ENCODE results near the gene LAMTOR2.
A peak's percentile ranks its signal among the peaks of the same experiment; 100 is the strongest.
"Not testable (repeated sequence)": the region's sequence is repeated elsewhere in the genome, so short reads cannot be mapped to it uniquely, and the experiment has no call there.

Gene LAMTOR2

GRCh38 chr1:156054500-156055280 lies at the start of gene LAMTOR2:
LAMTOR2 (plus strand) TSS chr1:156054782; CDS start chr1:156054890, 108 bp downstream.
- DNase-seq (ENCODE audit: low spot score) = peak; percentile 98

- no peak for DNase-seq (ENCODE audit: low spot score)
Observed at GRCh38 chr1:156004843-156005584, 49.6 kb upstream of the LAMTOR2 start.

- no peak for DNase-seq (ENCODE audit: low spot score)
Observed at GRCh38 chr1:156006666-156007376, 47.8 kb upstream of the LAMTOR2 start.

GRCh38 chr1:156009404-156009803 lies 45.2 kb upstream of the LAMTOR2 start:
- DNase-seq (ENCODE audit: low spot score) = no peak

GRCh38 chr1:156012051-156012817 lies 42.3 kb upstream of the LAMTOR2 start:
- no peak for DNase-seq (ENCODE audit: low spot score)

- DNase-seq (ENCODE audit: low spot score) = no peak
Observed at GRCh38 chr1:156014829-156015228, 39.8 kb upstream of the LAMTOR2 start.

GRCh38 chr1:156019946-156020292 lies 34.7 kb upstream of the LAMTOR2 start:
- DNase-seq (ENCODE audit: low spot score) = no peak

- peak; percentile 95 for DNase-seq (ENCODE audit: low spot score)
Observed at GRCh38 chr1:156020293-156021092, 34.1 kb upstream of the LAMTOR2 start, which contains the start of gene SSR2. SSR2 (minus strand) TSS chr1:156020951; CDS start chr1:156020167, 784 bp downstream.

GRCh38 chr1:156021093-156021428 lies 33.5 kb upstream of the LAMTOR2 start:
- DNase-seq (ENCODE audit: low spot score) = no peak

GRCh38 chr1:156021954-156022353 lies 32.6 kb upstream of the LAMTOR2 start:
- DNase-seq (ENCODE audit: low spot score) = no peak

- no peak for DNase-seq (ENCODE audit: low spot score)
Observed at GRCh38 chr1:156024801-156025200, 29.8 kb upstream of the LAMTOR2 start.

- peak; percentile 36 for DNase-seq (ENCODE audit: low spot score)
Observed at GRCh38 chr1:156025876-156026275, 28.7 kb upstream of the LAMTOR2 start.

GRCh38 chr1:156026588-156026987 lies 28.0 kb upstream of the LAMTOR2 start:
- DNase-seq (ENCODE audit: low spot score) = no peak

- no peak for DNase-seq (ENCODE audit: low spot score)
Observed at GRCh38 chr1:156033011-156033410, 21.6 kb upstream of the LAMTOR2 start.

GRCh38 chr1:156034991-156035390 lies 19.6 kb upstream of the LAMTOR2 start:
- DNase-seq (ENCODE audit: low spot score) = not testable (repeated sequence)

- DNase-seq (ENCODE audit: low spot score) = no peak
Observed at GRCh38 chr1:156042828-156043227, 11.8 kb upstream of the LAMTOR2 start.

- no peak for DNase-seq (ENCODE audit: low spot score)
Observed at GRCh38 chr1:156045076-156045475, 9.5 kb upstream of the LAMTOR2 start.

- no peak for DNase-seq (ENCODE audit: low spot score)
Observed at GRCh38 chr1:156048663-156049258, 5.8 kb upstream of the LAMTOR2 start.

- no peak for DNase-seq (ENCODE audit: low spot score)
Observed at GRCh38 chr1:156050376-156050775, 4.2 kb upstream of the LAMTOR2 start.

GRCh38 chr1:156051011-156051725 lies 3.4 kb upstream of the LAMTOR2 start:
- no peak for DNase-seq (ENCODE audit: low spot score)

Data from RKO (cell line).